ENCODE measurements around the gene FOXD1. TPM values are rescaled to one million over a fixed set of nuclear protein-coding genes. Genes with fewer than 3 reads are reported as not detected.
A peak's percentile ranks its signal among the peaks of the same experiment; 100 is the strongest.

Gene FOXD1
- polyA plus RNA-seq, 1 of the 3 experiments (the other 2 are of a cell fraction) = 73.9 TPM

DNA sequence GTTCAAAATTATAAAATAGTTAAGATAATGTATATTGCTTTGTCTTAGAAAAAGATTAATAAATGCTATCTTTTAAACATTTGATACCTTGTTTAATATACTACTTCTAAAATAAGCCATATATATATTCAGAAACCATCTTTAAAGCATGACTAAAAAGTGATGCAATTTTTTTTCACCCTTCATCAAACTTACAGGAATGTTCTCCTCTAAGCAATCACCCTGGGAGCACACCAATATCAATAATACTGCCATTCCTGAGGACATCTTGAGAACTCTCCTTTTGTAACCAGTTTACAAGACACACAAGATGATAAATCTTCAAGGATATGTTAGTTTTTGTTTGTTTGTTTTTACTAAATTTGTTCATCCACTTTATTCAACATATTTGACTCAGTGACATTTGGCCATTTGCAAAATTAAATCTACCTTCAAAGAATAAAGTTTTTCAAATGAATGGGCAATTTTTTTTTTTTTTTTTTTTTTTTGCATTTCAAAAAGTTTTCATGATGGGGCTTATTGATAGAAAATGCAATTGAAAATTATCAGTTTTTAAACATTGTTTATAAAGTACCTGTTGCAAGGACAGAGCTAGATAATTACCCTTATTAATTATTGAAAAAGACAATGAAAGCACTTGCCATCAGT is 17.2 kb downstream of the FOXD1 start:
- Histone ChIP-seq H2AFZ (ENCODE audit: low read depth) (peak overlapping the region; percentile 2; the same call in 1 of the 2 replicates), H3K27ac (ENCODE audit: low read depth in 2 of 2, low read length in 1 of 2) (no peak overlapping the region), H3K4me2 (no peak overlapping the region), H3K9me3 (no peaks in the 10 kb centered on the region), H3K27me3 (ENCODE audit: insufficient read depth) (no peaks in the 10 kb centered on the region), H3K4me3 (ENCODE audit: low read depth in 2 of 2, low read length in 1 of 2) (no peak overlapping the region), H3K36me3 (replicated peaks in 1 of 2; ENCODE audit: control insufficient read depth in 1 of 2, insufficient read depth in 2 of 2, low read length in 1 of 2) (no peaks in the 10 kb centered on the region), H3K79me2 (ENCODE audit: insufficient read depth) (peaks cover 29% of the 10 kb centered on the region), H3K4me1 (ENCODE audit: control insufficient read depth in 1 of 2, insufficient read depth in 2 of 2, low read depth in 1 of 2, low read length in 1 of 2) (peaks cover 0 to 22% of the 10 kb centered on the region in 2 experiments; a peak in 3 of 4 replicates), H3F3A (replicated peaks; ENCODE audit: insufficient read depth) (peaks cover 21% of the 10 kb centered on the region), H3K9me2 (no peaks in the 10 kb centered on the region), H3K9ac (no peak overlapping the region), H4K20me1 (ENCODE audit: insufficient read depth) (no peaks in the 10 kb centered on the region)
- POLR2A ChIA-PET = no interaction called here
- DNase-seq = no peak
- TF ChIP-seq SMC3 (IDR thresholded peaks at IDR 0.05; ENCODE audit: low read depth, low read length) = no peak
- CTCF ChIA-PET = interaction anchor here (1.2 kb wide), 1 partner anchor 19 kb away, joined by 3 read pairs; no protein-coding TSS in a partner anchor

DNA sequence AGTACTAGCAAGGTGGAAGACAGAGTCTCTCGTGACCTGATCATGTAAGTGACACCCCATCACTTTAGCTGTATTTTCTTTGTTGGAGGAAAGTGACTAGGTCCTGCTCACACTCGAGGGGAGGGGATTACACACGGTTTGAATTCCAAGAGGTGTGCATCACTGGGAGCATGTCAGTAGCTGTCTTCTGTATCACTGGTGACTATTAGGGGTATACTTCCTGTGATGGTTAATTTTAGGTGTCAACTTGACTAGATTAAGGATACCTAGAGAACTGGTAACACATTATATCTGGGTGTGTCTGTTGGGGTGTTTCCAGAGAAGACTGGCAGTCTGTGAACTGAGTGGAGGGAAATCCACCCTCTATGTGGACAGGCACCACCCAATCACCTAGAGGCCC is 22.5 kb downstream of the FOXD1 start:
- CTCF ChIA-PET = interaction anchor here (0.9 to 2.9 kb wide), 3 partner anchors 25 to 367 kb away, joined by 3 to 14 read pairs (median 4); no protein-coding TSS in a partner anchor
- H3K9ac ChIP-seq = no peak overlapping the region
- peaks cover 0 to 2% of the 10 kb centered on the region in 2 experiments for H3K36me3 ChIP-seq (replicated peaks in 1 of 2; ENCODE audit: control insufficient read depth in 1 of 2, insufficient read depth in 2 of 2, low read length in 1 of 2)
- H3K27ac ChIP-seq (ENCODE audit: low read depth in 2 of 2, low read length in 1 of 2) = no peak overlapping the region
- H3K79me2 ChIP-seq (ENCODE audit: insufficient read depth) = no peaks in the 10 kb centered on the region
- H3K9me3 ChIP-seq = no peaks in the 10 kb centered on the region
- DNase-seq = no peak
- no peaks in the 10 kb centered on the region for H3K9me2 ChIP-seq
- H2AFZ ChIP-seq (ENCODE audit: low read depth) = no peak overlapping the region
- POLR2A ChIA-PET = no interaction called here
- H3K4me2 ChIP-seq = no peak overlapping the region
- 49% methylated on average over 3 of the region's 3 CpGs for WGBS (ENCODE audit: low lambda C conversion rate)
- peaks cover 20% of the 10 kb centered on the region for H3F3A ChIP-seq (replicated peaks; ENCODE audit: insufficient read depth)
- H4K20me1 ChIP-seq (ENCODE audit: insufficient read depth) = no peaks in the 10 kb centered on the region
- H3K27me3 ChIP-seq (ENCODE audit: insufficient read depth) = no peaks in the 10 kb centered on the region
- TF ChIP-seq, protein P1, sequence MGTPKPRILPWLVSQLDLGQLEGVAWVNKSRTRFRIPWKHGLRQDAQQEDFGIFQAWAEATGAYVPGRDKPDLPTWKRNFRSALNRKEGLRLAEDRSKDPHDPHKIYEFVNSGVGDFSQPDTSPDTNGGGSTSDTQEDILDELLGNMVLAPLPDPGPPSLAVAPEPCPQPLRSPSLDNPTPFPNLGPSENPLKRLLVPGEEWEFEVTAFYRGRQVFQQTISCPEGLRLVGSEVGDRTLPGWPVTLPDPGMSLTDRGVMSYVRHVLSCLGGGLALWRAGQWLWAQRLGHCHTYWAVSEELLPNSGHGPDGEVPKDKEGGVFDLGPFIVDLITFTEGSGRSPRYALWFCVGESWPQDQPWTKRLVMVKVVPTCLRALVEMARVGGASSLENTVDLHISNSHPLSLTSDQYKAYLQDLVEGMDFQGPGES (IDR thresholded peaks at IDR 0.05; ENCODE audit: low read depth, low read length) = no peak
- TF ChIP-seq, protein P2, sequence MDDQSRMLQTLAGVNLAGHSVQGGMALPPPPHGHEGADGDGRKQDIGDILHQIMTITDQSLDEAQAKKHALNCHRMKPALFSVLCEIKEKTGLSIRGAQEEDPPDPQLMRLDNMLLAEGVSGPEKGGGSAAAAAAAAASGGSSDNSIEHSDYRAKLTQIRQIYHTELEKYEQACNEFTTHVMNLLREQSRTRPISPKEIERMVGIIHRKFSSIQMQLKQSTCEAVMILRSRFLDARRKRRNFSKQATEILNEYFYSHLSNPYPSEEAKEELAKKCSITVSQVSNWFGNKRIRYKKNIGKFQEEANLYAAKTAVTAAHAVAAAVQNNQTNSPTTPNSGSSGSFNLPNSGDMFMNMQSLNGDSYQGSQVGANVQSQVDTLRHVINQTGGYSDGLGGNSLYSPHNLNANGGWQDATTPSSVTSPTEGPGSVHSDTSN (IDR thresholded peaks at IDR 0.05) = no peak
- TF ChIP-seq, protein P3, sequence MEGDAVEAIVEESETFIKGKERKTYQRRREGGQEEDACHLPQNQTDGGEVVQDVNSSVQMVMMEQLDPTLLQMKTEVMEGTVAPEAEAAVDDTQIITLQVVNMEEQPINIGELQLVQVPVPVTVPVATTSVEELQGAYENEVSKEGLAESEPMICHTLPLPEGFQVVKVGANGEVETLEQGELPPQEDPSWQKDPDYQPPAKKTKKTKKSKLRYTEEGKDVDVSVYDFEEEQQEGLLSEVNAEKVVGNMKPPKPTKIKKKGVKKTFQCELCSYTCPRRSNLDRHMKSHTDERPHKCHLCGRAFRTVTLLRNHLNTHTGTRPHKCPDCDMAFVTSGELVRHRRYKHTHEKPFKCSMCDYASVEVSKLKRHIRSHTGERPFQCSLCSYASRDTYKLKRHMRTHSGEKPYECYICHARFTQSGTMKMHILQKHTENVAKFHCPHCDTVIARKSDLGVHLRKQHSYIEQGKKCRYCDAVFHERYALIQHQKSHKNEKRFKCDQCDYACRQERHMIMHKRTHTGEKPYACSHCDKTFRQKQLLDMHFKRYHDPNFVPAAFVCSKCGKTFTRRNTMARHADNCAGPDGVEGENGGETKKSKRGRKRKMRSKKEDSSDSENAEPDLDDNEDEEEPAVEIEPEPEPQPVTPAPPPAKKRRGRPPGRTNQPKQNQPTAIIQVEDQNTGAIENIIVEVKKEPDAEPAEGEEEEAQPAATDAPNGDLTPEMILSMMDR (IDR thresholded peaks at IDR 0.05) = no peak
- TF ChIP-seq, protein P4, sequence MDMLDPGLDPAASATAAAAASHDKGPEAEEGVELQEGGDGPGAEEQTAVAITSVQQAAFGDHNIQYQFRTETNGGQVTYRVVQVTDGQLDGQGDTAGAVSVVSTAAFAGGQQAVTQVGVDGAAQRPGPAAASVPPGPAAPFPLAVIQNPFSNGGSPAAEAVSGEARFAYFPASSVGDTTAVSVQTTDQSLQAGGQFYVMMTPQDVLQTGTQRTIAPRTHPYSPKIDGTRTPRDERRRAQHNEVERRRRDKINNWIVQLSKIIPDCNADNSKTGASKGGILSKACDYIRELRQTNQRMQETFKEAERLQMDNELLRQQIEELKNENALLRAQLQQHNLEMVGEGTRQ (IDR thresholded peaks at IDR 0.05; ENCODE audit: borderline replicate concordance, low read depth, low read length) = no peak
- no peaks in the 10 kb centered on the region; a peak in 1 of 4 replicates for H3K4me1 ChIP-seq (ENCODE audit: control insufficient read depth in 1 of 2, insufficient read depth in 2 of 2, low read depth in 1 of 2, low read length in 1 of 2)
- H3K4me3 ChIP-seq (ENCODE audit: low read depth in 2 of 2, low read length in 1 of 2) = no peak overlapping the region

All from SK-N-SH (cell line).